ENCODE results near the gene RELN. TPM values are rescaled to one million over a fixed set of nuclear protein-coding genes. Genes with fewer than 3 reads are reported as not detected.

The RELN gene
- total and polyA plus RNA-seq, 9 of the 15 experiments (the other 6 are each of a cell fraction or from before 2014, with no cell fraction given) = 12.9 to 43.2 (median 18.1) TPM

- Histone ChIP-seq H3K9me1 (ENCODE audit: control insufficient read depth, insufficient read depth, low read length) (no peaks in the 10 kb centered on the region), H2AFZ (ENCODE audit: low read depth, low read length) (no peak overlapping the region), H3K4me3 (no peak overlapping the region), H4K20me1 (replicated peaks; ENCODE audit: control insufficient read depth, insufficient read depth, low read length) (no peaks in the 10 kb centered on the region), H3K36me3 (ENCODE audit: control insufficient read depth, insufficient read depth, low read length) (no peaks in the 10 kb centered on the region), H3K79me2 (ENCODE audit: control insufficient read depth, insufficient read depth, low read length) (no peaks in the 10 kb centered on the region), H3K27me3 (ENCODE audit: control insufficient read depth in 2 of 2, insufficient read depth in 2 of 2, low read length in 2 of 2) (no peaks in the 10 kb centered on the region), H3K9me3 (replicated peaks; ENCODE audit: control insufficient read depth, insufficient read depth, low read depth, low read length) (no peaks in the 10 kb centered on the region), H3K27ac (ENCODE audit: extremely low read depth, low read depth, low read length) (no peak overlapping the region), H3K4me1 (replicated peaks in 1 of 2; ENCODE audit: control insufficient read depth in 2 of 2, insufficient read depth in 2 of 2, low read length in 2 of 2) (peaks cover 0 to 7% of the 10 kb centered on the region in 2 experiments; a peak in 1 of 5 replicates), H3K4me2 (ENCODE audit: insufficient read depth, low read length) (no peak overlapping the region), H3K9ac (ENCODE audit: insufficient read depth in 1 of 2, low read depth in 2 of 2, low read length in 2 of 2) (no peak overlapping the region)
- no peak for ATAC-seq
- in situ Hi-C loops (cut with MboI) = no loop called here
- TF ChIP-seq HNRNPLL (IDR thresholded peaks at IDR 0.05; ENCODE audit: low read depth, low read length, poor library complexity, severe bottlenecking) (no peak), ID3 (CRISPR knock-in tag; IDR thresholded peaks at IDR 0.05) (no peak), ID3 (tag; IDR thresholded peaks at IDR 0.05) (no peak), TCF7 (IDR thresholded peaks at IDR 0.05; ENCODE audit: borderline replicate concordance) (no peak), ETS2 (tag; IDR thresholded peaks at IDR 0.05; ENCODE audit: borderline replicate concordance, poor library complexity, severe bottlenecking) (no peak), PHTF2 (CRISPR knock-in tag; IDR thresholded peaks at IDR 0.05) (no peak), ATF3 (IDR thresholded peaks at IDR 0.05) (peak; percentile 66; the same call in 1 of the 2 replicates), ATF3 (CRISPR knock-in tag; conservative IDR thresholded peaks at IDR 0.05) (no peak), EHMT2 (IDR thresholded peaks at IDR 0.05) (no peak), TEAD2 (tag; IDR thresholded peaks at IDR 0.05) (no peak), RBM15 (IDR thresholded peaks at IDR 0.05; ENCODE audit: insufficient read depth, low read length) (no peak)
- no peak for FAIRE-seq
- BruUV-seq (replicated peaks) = no TSS peak
- DNase-seq (ENCODE audit: extremely low read depth in 1 of 4, low spot score in 3 of 4) = no peak
- CTCF ChIA-PET (ENCODE audit: low intra/inter-chr PET ratio) = no interaction called here
- POLR2A ChIA-PET = no interaction called here
- intact Hi-C loops (cut with micrococcal nuclease) = no loop called here
- 35% methylated on average over 1 of the region's 1 CpG for WGBS (ENCODE audit: insufficient coverage, low coverage, missing lambda C conversion rate)
These were observed 29.0 kb upstream of the RELN start for GRCh38 chr7:104018425-104018824.
